Stimulated activated CD4-positive, alpha-beta T cell treated with anti-CD3 and anti-CD28 coated beads, TNF-alpha, amount 100 ng/mL, for 24 hours (primary cell): ENCODE results near the gene RNU1-2.
"Not testable (repeated sequence)": the region's sequence is repeated elsewhere in the genome, so short reads cannot be mapped to it uniquely, and the experiment has no call there.

ENCODE experiments used
- DNase-seq, 3 experiments: peaks; one replicate each; pipeline ENCODE4 v3.0.0-alpha.2; 2020; ENCODE audit warnings: low read depth in 3 of 3

Gene RNU1-2

GRCh38 chr1:16888860-16889816 lies 6.6 kb upstream of the RNU1-2 start:
- DNase-seq: peak; percentile 55 to 76 (median 56)

GRCh38 chr1:16890539-16891021 lies 5.2 kb upstream of the RNU1-2 start:
- not testable (repeated sequence) for DNase-seq

- DNase-seq: not testable (repeated sequence)
These were observed 4.7 kb upstream of the RNU1-2 start for GRCh38 chr1:16891057-16891456.

GRCh38 chr1:16892978-16893525 lies 2.7 kb upstream of the RNU1-2 start:
- DNase-seq: not testable (repeated sequence)

GRCh38 chr1:16893796-16894195 lies 2.0 kb upstream of the RNU1-2 start:
- not testable (repeated sequence) for DNase-seq

- DNase-seq: not testable (repeated sequence)
These were observed 1.4 kb upstream of the RNU1-2 start for GRCh38 chr1:16894338-16894737.

- DNase-seq: not testable (repeated sequence)
These were observed 565 bp upstream of the RNU1-2 start for GRCh38 chr1:16895233-16895597.

GRCh38 chr1:16896316-16897055 lies 706 bp downstream of the RNU1-2 start:
- DNase-seq: peak; percentile 72 to 79 (median 77)

GRCh38 chr1:16897653-16898052 lies 1.9 kb downstream of the RNU1-2 start:
- DNase-seq: not testable (repeated sequence)

GRCh38 chr1:16898298-16898697 lies 2.5 kb downstream of the RNU1-2 start:
- DNase-seq: not testable (repeated sequence)

- not testable (repeated sequence) for DNase-seq
These were observed 3.2 kb downstream of the RNU1-2 start for GRCh38 chr1:16899020-16899419.

GRCh38 chr1:16900751-16901150 lies 5.0 kb downstream of the RNU1-2 start:
- DNase-seq: no peak

GRCh38 chr1:16901371-16901770 lies 5.6 kb downstream of the RNU1-2 start:
- not testable (repeated sequence) for DNase-seq

- no peak for DNase-seq
These were observed 7.3 kb downstream of the RNU1-2 start for GRCh38 chr1:16903054-16903453.

- DNase-seq: no peak
These were observed 7.6 kb downstream of the RNU1-2 start for GRCh38 chr1:16903458-16903796.

GRCh38 chr1:16904560-16905109 lies 8.9 kb downstream of the RNU1-2 start:
- peak; percentile 98 to 100 (median 99) for DNase-seq

- DNase-seq: peak in 1 of 3 experiments; percentile 53
These were observed 9.5 kb downstream of the RNU1-2 start for GRCh38 chr1:16905110-16905867.

GRCh38 chr1:16905868-16906702 lies 10.3 kb downstream of the RNU1-2 start:
- DNase-seq: no peak

GRCh38 chr1:16906873-16907272 lies 11.1 kb downstream of the RNU1-2 start:
- no peak for DNase-seq
